ENCODE data around the gene CHSY1. TPM values are rescaled to one million over a fixed set of nuclear protein-coding genes. Genes with fewer than 3 reads are reported as not detected.

CHSY1 gene
- total RNA-seq, 2 experiments from 2014 or later = 5.0 to 14.3 TPM

- Histone ChIP-seq H4K20me1 (ENCODE audit: insufficient read depth, low read length) (no peaks in the 10 kb centered on the region), H3K79me2 (ENCODE audit: insufficient read depth, low read depth, low read length) (no peaks in the 10 kb centered on the region), H3K4me1 (ENCODE audit: insufficient read depth, low read length, poor library complexity, severe bottlenecking) (peaks cover 35% of the 10 kb centered on the region), H2AFZ (ENCODE audit: low read length) (no peak overlapping the region), H3K9me3 (ENCODE audit: low read length) (peaks cover 26% of the 10 kb centered on the region), H3K27ac (ENCODE audit: low read depth, low read length, poor library complexity, severe bottlenecking) (no peak overlapping the region), H3K9me2 (ENCODE audit: insufficient read depth, low read length) (no peaks in the 10 kb centered on the region), H3K4me2 (ENCODE audit: low read length) (no peak overlapping the region), H3K4me3 (ENCODE audit: low read depth, low read length, poor library complexity, severe bottlenecking) (no peak overlapping the region), H3K36me3 (ENCODE audit: insufficient read depth, low read length) (no peaks in the 10 kb centered on the region; the same call in 1 of the 2 replicates)
- ChIA-PET CTCF (ENCODE audit: unreplicated experiment) (no interaction called here), POLR2A (interaction anchor here (0.7 kb wide), 1 partner anchor 214 kb away, joined by 3 read pairs; no protein-coding TSS in a partner anchor)
- BruUV-seq (replicated peaks) = no TSS peak
- intact Hi-C loops (cut with micrococcal nuclease; ENCODE audit: unreplicated experiment) = no loop called here
- TF ChIP-seq, protein P1, sequence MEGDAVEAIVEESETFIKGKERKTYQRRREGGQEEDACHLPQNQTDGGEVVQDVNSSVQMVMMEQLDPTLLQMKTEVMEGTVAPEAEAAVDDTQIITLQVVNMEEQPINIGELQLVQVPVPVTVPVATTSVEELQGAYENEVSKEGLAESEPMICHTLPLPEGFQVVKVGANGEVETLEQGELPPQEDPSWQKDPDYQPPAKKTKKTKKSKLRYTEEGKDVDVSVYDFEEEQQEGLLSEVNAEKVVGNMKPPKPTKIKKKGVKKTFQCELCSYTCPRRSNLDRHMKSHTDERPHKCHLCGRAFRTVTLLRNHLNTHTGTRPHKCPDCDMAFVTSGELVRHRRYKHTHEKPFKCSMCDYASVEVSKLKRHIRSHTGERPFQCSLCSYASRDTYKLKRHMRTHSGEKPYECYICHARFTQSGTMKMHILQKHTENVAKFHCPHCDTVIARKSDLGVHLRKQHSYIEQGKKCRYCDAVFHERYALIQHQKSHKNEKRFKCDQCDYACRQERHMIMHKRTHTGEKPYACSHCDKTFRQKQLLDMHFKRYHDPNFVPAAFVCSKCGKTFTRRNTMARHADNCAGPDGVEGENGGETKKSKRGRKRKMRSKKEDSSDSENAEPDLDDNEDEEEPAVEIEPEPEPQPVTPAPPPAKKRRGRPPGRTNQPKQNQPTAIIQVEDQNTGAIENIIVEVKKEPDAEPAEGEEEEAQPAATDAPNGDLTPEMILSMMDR (conservative IDR thresholded peaks at IDR 0.05; ENCODE audit: low read length) = no peak
- TF ChIP-seq EZH2phosphoT487 (IDR thresholded peaks at IDR 0.05; ENCODE audit: borderline replicate concordance, low read depth, low read length) = no peak
- DNase-seq (ENCODE audit: low spot score) = no peak
Measured at GRCh38 chr15:101131489-101132389, 120.1 kb downstream of the CHSY1 start.

DNA sequence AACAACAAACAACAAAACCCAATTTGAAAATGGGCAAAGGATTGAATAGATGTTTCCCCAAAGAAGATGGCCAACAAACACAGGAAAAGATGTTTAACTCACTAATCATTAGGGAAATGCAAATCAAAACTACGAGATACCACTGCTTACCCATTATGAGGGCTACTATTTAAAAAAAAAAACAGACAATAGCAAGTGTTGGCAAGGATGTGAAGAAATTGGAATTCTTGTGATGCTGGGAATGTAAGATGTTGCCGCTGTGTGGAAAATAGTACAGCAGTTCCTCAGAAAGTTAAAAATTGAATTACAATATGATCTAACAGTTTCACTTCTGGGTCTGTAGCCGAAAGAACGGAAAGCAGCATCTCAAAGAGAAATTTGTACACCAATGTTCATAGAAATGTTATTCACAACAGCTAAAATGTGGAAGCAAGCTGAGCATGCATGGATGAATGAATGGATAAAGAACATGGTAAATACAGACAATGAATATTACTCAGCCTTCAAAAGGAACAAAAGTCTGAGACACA lies 121.9 kb downstream of the CHSY1 start:
- POLR2A ChIA-PET = interaction anchor here (0.6 to 0.7 kb wide), 2 partner anchors 186 to 231 kb away, joined by 3 to 5 read pairs; no protein-coding TSS in a partner anchor
- no peaks in the 10 kb centered on the region for H3K79me2 ChIP-seq (ENCODE audit: insufficient read depth, low read depth, low read length)
- DNase-seq (ENCODE audit: low spot score) = no peak
- peaks cover 26% of the 10 kb centered on the region for H3K9me3 ChIP-seq (ENCODE audit: low read length)
- TF ChIP-seq, protein P1 (conservative IDR thresholded peaks at IDR 0.05; ENCODE audit: low read length) = no peak
- TF ChIP-seq EZH2phosphoT487 (IDR thresholded peaks at IDR 0.05; ENCODE audit: borderline replicate concordance, low read depth, low read length) = no peak
- no TSS peak for BruUV-seq (replicated peaks)
- no peak overlapping the region for H3K4me3 ChIP-seq (ENCODE audit: low read depth, low read length, poor library complexity, severe bottlenecking)
- H2AFZ ChIP-seq (ENCODE audit: low read length) = no peak overlapping the region
- no peak overlapping the region for H3K27ac ChIP-seq (ENCODE audit: low read depth, low read length, poor library complexity, severe bottlenecking)
- H3K4me1 ChIP-seq (ENCODE audit: insufficient read depth, low read length, poor library complexity, severe bottlenecking) = peaks cover 44% of the 10 kb centered on the region
- H3K4me2 ChIP-seq (ENCODE audit: low read length) = no peak overlapping the region
- no peaks in the 10 kb centered on the region for H3K9me2 ChIP-seq (ENCODE audit: insufficient read depth, low read length)
- CTCF ChIA-PET (ENCODE audit: unreplicated experiment) = no interaction called here
- H3K36me3 ChIP-seq (ENCODE audit: insufficient read depth, low read length) = no peaks in the 10 kb centered on the region; the same call in 1 of the 2 replicates
- intact Hi-C loops (cut with micrococcal nuclease; ENCODE audit: unreplicated experiment) = loop anchor here (5.0 kb wide), 1 partner anchor 67 kb away; no protein-coding TSS in a partner anchor
- H4K20me1 ChIP-seq (ENCODE audit: insufficient read depth, low read length) = no peaks in the 10 kb centered on the region
